ENCODE results near the gene PLOD1. TPM values are rescaled to one million over a fixed set of nuclear protein-coding genes. Genes with fewer than 3 reads are reported as not detected.

Gene PLOD1
- total and polyA plus RNA-seq, 2 of the 13 experiments (the other 11 are each of a cell fraction or from before 2014, with no cell fraction given): 70.1 to 318 TPM

DNA sequence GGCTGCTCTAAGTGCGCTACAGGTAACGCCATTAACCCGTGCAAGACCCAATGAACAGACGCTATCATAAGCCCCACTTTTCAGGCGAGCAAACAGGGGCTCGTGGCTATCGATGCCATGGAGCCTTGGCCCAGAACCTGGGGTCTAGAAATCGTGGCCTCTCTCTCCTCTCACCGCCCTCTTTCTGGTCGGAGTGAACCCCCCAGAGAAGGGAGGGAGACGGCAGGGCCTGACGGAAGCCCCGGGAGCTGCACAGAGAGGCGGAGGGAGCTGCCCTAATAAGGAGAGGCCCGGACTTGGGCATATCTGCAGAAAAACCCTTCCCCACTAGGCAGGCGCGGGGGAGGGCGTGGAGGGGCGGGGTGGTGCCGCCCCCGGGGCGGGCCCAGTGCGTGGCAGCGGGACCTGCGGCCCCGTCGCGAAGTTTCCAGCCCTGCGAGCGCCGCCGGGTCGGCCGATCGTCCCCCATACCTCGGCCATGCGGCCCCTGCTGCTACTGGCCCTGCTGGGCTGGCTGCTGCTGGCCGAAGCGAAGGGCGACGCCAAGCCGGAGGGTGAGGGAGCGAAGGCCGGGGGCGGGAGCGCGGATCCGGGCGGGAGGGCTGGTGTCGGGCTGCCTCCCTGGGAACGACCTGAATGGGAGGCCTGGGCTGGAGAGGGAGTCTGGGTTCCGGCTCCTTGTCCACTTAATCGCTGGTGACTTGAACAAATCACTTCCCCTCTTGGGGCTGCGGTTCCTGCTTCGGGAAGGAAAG, at the start of gene PLOD1 (continued):
- TF ChIP-seq, protein P1, sequence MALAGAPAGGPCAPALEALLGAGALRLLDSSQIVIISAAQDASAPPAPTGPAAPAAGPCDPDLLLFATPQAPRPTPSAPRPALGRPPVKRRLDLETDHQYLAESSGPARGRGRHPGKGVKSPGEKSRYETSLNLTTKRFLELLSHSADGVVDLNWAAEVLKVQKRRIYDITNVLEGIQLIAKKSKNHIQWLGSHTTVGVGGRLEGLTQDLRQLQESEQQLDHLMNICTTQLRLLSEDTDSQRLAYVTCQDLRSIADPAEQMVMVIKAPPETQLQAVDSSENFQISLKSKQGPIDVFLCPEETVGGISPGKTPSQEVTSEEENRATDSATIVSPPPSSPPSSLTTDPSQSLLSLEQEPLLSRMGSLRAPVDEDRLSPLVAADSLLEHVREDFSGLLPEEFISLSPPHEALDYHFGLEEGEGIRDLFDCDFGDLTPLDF (CRISPR knock-in tag; IDR thresholded peaks at IDR 0.05): peak; percentile 33; the same call in 1 of the 2 replicates
- peak; percentile 96; the same call in 1 of the 2 replicates for TF ChIP-seq ZNF234 (CRISPR knock-in tag; conservative IDR thresholded peaks at IDR 0.05)
- no peak for TF ChIP-seq NFE2 (CRISPR knock-in tag; IDR thresholded peaks at IDR 0.05)
- TF ChIP-seq ZNF547 (CRISPR knock-in tag; IDR thresholded peaks at IDR 0.05): peak; percentile 98
- TF ChIP-seq, protein P2, sequence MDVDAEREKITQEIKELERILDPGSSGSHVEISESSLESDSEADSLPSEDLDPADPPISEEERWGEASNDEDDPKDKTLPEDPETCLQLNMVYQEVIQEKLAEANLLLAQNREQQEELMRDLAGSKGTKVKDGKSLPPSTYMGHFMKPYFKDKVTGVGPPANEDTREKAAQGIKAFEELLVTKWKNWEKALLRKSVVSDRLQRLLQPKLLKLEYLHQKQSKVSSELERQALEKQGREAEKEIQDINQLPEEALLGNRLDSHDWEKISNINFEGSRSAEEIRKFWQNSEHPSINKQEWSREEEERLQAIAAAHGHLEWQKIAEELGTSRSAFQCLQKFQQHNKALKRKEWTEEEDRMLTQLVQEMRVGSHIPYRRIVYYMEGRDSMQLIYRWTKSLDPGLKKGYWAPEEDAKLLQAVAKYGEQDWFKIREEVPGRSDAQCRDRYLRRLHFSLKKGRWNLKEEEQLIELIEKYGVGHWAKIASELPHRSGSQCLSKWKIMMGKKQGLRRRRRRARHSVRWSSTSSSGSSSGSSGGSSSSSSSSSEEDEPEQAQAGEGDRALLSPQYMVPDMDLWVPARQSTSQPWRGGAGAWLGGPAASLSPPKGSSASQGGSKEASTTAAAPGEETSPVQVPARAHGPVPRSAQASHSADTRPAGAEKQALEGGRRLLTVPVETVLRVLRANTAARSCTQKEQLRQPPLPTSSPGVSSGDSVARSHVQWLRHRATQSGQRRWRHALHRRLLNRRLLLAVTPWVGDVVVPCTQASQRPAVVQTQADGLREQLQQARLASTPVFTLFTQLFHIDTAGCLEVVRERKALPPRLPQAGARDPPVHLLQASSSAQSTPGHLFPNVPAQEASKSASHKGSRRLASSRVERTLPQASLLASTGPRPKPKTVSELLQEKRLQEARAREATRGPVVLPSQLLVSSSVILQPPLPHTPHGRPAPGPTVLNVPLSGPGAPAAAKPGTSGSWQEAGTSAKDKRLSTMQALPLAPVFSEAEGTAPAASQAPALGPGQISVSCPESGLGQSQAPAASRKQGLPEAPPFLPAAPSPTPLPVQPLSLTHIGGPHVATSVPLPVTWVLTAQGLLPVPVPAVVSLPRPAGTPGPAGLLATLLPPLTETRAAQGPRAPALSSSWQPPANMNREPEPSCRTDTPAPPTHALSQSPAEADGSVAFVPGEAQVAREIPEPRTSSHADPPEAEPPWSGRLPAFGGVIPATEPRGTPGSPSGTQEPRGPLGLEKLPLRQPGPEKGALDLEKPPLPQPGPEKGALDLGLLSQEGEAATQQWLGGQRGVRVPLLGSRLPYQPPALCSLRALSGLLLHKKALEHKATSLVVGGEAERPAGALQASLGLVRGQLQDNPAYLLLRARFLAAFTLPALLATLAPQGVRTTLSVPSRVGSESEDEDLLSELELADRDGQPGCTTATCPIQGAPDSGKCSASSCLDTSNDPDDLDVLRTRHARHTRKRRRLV (CRISPR knock-in tag; IDR thresholded peaks at IDR 0.05): no peak
- no peak for TF ChIP-seq ZBTB20 (CRISPR knock-in tag; IDR thresholded peaks at IDR 0.05; ENCODE audit: borderline replicate concordance, low read depth)
- TF ChIP-seq NFKB2 (CRISPR knock-in tag; IDR thresholded peaks at IDR 0.05; ENCODE audit: borderline replicate concordance): peak; percentile 88; the same call in 1 of the 2 replicates
- TF ChIP-seq ZNF749 (CRISPR knock-in tag; IDR thresholded peaks at IDR 0.05; ENCODE audit: borderline replicate concordance): peak; percentile 54; the same call in 1 of the 2 replicates
- TF ChIP-seq TRIM24 (CRISPR knock-in tag; IDR thresholded peaks at IDR 0.05): no peak
- TF ChIP-seq ZNF530 (CRISPR knock-in tag; IDR thresholded peaks at IDR 0.05; ENCODE audit: low read depth): 0 out of 2 replicates have a peak, but pooled peaks have one; percentile 54
- TF ChIP-seq ZNF598 (CRISPR knock-in tag; IDR thresholded peaks at IDR 0.05; ENCODE audit: borderline replicate concordance): peak; percentile 84; the same call in 1 of the 2 replicates
- TF ChIP-seq ZNF570 (CRISPR knock-in tag; IDR thresholded peaks at IDR 0.05; ENCODE audit: borderline replicate concordance): no peak
- peak; percentile 54 for TF ChIP-seq ARHGAP35 (CRISPR knock-in tag; IDR thresholded peaks at IDR 0.05; ENCODE audit: borderline replicate concordance)
- TF ChIP-seq XBP1 (CRISPR knock-in tag; IDR thresholded peaks at IDR 0.05): no peak
- no peak for TF ChIP-seq FOXP1 (IDR thresholded peaks at IDR 0.05)
- TF ChIP-seq FOXP1 (CRISPR knock-in tag; IDR thresholded peaks at IDR 0.05): no peak
- TF ChIP-seq, protein P3, sequence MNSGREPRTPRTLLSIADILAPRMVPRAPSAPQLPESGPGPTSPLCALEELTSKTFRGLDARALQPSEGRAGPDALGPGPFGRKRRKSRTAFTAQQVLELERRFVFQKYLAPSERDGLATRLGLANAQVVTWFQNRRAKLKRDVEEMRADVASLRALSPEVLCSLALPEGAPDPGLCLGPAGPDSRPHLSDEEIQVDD (CRISPR knock-in tag; IDR thresholded peaks at IDR 0.05; ENCODE audit: borderline replicate concordance): 0 out of 2 replicates have a peak, but pooled peaks have one; percentile 45
- no peak for TF ChIP-seq POGZ (CRISPR knock-in tag; IDR thresholded peaks at IDR 0.05)
- TF ChIP-seq ZNF333 (CRISPR knock-in tag; IDR thresholded peaks at IDR 0.05; ENCODE audit: borderline replicate concordance): no peak
- TF ChIP-seq ZNF207 (IDR thresholded peaks at IDR 0.05; ENCODE audit: borderline replicate concordance): no peak
- peak; percentile 79; the same call in 1 of the 2 replicates for TF ChIP-seq SMAD9 (CRISPR knock-in tag; IDR thresholded peaks at IDR 0.05)
- no peak for TF ChIP-seq ZSCAN29 (CRISPR knock-in tag; conservative IDR thresholded peaks at IDR 0.05)
- peak; percentile 50; the same call in 1 of the 2 replicates for TF ChIP-seq ZNF367 (CRISPR knock-in tag; IDR thresholded peaks at IDR 0.05; ENCODE audit: borderline replicate concordance)
- no peak for TF ChIP-seq PTBP1 (IDR thresholded peaks at IDR 0.05; ENCODE audit: low read depth, low read length, poor library complexity, severe bottlenecking)
- no peak for TF ChIP-seq ZNF564 (CRISPR knock-in tag; IDR thresholded peaks at IDR 0.05)
